HG02943 (cell line): ENCODE data around the gene RILPL2.
"Not testable (repeated sequence)": the region's sequence is repeated elsewhere in the genome, so short reads cannot be mapped to it uniquely, and the experiment has no call there.

Source experiments
- ATAC-seq: cut with Tn5 transposase; IDR thresholded peaks from one replicate; pipeline ENCODE4 v1.9.1; 2021; ENCODE audit warnings: mild to moderate bottlenecking, low read depth, moderate library complexity; ENCODE audit not compliant: unreplicated experiment

The RILPL2 gene

DNA sequence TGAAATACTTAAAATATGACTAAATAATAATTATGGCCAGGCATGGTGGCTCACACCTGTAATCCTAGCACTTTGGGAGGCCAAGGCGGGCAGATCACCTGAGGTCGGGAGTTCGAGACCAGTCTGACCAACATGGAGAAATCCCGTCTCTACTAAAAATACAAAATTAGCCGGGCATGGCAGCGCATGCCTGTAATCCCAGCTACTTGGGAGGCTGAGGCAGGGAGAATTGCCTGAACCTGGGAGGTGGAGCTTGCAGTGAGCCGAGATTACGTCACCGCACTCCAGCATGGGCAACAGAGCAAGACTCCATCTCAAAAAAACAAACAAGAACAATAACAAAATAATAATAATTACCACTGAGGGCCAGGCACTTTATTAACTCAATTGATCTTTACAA is 50.9 kb downstream of the RILPL2 start:
- ATAC-seq = not testable (repeated sequence)

DNA sequence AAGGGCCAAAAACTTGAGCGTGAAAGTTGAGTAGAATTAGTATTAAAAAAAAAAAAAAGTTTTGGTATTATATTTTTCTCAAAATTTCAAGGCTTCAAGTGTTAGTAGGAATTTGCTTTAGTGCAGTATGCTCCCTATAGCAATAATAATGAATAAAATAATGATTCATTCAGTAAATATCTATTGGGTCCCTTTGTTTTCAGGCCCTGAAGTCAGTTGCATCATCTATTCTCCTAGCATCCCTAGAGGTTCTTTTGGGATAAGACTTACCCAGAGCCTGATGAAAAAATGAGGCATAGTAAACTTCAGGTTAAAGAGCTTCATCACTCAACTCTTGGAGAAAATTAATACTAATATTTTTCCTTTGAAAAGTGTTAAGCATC is 51.5 kb downstream of the RILPL2 start:
- no peak for ATAC-seq

DNA sequence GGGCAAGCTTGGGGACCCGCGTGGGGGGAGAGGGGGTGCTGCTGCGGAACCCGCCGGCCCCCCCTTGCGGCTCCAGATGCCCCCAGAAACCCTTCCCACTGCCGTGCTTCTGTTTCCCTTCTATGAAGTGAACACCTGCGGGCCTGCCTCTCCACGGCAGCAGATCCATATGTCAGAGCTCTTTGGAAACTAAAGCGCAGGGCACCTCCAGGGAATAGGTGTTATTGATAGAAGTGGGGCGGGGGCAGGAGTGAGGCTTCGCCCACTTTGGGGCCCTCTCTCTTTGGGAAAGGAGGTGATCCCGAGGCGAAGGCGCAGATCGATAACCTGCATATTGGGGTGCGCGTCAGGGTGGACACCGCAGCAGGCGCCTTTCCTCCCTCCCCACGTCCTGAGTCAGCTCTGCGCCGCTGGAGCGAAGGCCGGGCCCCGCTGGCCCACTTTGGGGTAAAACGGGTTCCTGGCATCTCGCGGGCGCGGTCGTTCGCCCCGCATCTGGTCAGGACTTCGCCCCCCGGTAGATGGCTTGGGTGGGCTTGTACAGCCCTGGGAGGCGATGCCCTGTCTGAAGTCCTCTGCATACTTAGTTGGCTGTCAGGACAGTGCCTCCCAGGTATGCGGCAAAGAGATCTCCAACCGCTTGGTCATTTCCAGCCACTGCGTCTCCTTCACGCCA is 52.0 kb downstream of the RILPL2 start:
- no peak for ATAC-seq

DNA sequence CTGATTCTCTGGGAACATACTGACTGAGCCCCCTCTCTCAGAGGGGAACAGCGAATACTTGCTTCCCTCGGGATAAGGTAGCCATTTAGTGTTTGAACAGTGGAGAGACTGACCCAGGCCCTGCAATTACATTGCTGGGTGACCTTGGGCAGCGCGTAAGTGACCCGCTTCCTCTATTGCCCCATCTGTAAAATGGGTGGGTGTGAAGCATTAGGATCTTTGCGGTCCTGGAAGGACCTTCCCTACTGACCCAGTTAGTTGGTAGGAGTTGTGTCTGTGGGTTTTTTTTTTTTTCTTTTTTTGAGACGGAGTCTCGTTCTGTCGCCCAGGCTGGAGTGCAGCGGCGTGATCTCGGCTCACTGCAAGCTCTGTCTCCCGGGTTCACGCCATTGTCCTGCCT is 53.8 kb downstream of the RILPL2 start:
- no peak for ATAC-seq

DNA sequence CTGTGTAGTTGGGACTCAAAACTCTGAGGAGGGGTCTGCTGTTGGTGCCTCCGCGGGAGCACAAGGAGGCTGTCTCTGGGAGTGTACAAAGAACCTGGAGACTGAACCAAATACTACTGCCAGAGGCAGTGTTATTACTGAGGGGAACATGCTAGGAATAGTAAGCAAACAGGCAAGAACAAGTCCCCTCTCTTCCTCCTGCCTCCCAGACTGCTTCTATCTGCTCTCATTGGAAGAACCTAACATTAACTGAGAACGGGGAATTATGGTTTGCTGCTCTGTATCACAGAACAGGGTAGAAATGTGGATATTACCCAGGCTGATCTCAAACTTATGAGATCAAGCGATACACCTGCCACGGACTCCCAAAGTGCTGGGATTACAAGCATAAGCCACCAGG is 57.1 kb downstream of the RILPL2 start:
- no peak for ATAC-seq

DNA sequence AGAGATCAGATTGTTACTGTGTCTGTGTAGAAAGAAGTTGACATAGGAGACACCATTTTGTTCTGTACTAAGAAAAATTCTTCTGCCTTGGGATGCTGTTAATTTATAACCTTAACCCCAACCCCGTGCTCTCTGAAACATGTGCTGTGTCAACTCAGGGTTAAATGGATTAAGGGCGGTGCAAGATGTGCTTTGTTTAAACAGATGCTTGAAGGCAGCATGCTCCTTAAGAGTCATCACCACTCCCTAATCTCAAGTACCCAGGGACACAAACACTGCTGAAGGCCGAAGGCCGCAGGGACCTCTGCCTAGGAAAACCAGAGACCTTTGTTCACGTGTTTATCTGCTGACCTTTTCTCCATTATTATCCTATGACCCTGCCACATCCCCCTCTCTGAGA is 64.1 kb downstream of the RILPL2 start:
- not testable (repeated sequence) for ATAC-seq

DNA sequence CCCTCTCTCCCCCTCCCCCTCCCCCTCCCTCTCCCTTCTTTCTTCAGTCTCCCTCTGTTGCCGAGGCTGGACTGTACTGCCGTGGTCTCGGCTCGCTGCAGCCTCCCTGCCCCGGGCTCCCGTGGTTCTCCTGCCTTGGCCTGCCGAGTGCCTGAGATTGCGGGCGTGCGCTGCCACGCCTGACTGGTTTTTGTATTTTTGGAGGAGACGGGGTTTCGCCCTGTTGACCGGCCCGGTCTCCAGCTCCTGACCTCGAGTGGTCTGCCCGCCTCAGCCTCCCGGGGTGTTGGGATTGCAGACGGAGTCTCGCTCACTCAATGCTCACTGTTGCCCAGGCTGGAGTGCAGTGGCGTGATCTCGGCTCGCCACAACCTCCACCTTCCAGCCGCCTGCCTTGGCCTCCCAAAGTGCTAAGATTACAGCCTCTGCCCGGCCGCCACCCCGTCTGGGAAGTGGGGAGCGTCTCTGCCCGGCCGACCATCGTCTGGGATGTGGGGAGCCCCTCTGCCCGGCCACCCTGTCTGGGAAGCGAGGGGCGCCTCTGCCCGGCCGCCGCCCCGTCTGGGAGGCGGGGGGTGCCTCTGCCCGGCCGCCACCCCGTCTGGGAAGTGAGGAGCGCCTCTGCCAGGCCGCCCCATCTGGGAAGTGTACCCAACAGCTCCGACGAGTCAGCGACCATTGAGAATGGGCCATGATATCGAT is 64.7 kb downstream of the RILPL2 start:
- not testable (repeated sequence) for ATAC-seq

DNA sequence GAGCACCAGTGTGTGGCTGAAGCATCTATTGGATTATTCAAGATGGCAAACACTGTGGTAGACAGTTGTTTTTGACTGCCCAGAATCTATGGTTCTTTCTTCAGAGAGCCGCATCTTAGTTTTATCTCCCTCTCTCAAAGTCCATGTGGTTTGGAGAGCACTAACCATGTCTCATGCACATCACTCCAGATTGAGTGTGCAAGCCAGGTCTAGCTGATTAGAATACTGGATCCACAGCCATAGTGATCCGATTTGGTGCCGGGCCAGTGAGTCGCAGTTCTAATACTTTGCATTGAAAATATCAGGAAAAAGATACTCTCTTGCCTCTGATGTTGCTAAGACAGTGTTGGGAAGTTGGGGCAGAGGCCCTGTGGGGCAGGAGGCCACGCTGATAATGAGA is 67.3 kb downstream of the RILPL2 start:
- ATAC-seq = no peak

DNA sequence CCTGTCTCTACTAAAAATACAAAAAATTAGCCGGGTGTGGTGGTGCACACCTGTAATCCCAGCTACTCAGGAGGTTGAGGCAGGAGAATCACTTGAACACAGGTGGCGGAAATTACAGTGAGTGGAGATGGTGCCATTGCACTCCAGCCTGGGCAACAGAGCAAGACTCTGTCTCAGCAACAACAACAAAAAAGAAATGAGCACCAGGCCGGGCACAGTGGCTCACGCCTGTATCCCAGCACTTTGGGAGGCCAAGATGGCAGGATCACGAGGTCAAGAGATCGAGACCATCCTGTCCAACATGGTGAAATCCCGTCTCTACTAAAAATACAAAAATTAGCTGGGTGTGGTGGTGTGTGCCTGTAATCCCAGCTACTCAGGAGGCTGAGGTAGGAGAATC is 68.1 kb downstream of the RILPL2 start:
- ATAC-seq = not testable (repeated sequence)

DNA sequence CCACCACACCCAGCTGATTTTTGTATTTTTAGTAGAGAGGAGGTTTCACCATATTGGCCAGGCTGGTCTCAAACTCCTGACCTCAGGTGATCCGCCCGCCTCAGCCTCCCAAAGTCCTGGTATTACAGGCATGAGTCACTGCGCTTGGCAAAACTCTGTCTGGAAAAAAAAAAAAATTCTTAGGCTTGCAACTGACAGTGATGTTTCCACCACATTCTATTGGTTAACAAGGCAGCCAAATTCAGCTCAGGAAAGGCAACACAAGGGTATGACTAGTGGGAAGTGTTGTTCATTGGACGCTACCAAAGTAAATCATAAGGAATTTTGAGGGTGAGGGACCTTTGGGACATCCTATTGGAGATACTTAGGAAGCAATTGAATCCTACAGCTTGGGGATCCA is 69.0 kb downstream of the RILPL2 start:
- ATAC-seq = no peak
